Urinary bladder (tissue), 4 donors: ENCODE measurements around the gene IL2. TPM values are rescaled to one million over a fixed set of nuclear protein-coding genes. Genes with fewer than 3 reads are reported as not detected.

Source experiments
- DNase-seq: peaks from one replicate; pipeline ENCODE4 v3.0.0-alpha.2; 2015; ENCODE audit errors: extremely low spot score
- H3K27ac ChIP-seq: one replicate; pipeline ENCODE4 v1.5.1; 2013; ENCODE audit warnings: low read depth, mild to moderate bottlenecking, moderate library complexity
- H3K36me3 ChIP-seq: one replicate; pipeline ENCODE4 v1.6.1; 2013; ENCODE audit warnings: mild to moderate bottlenecking, moderate library complexity; ENCODE audit not compliant: insufficient read depth
- H3K4me1 ChIP-seq: one replicate; pipeline ENCODE4 v1.6.1; 2013; ENCODE audit warnings: mild to moderate bottlenecking, moderate library complexity; ENCODE audit not compliant: insufficient read depth
- H3K4me3 ChIP-seq: one replicate; pipeline ENCODE4 v1.5.1; 2013; ENCODE audit warnings: low read depth, low read length
- WGBS: extraction: QIAGEN DNeasy Blood & Tissue Kit; methylation state at CpG from one replicate; pipeline ENCODE4 v1.1.7; 2013; 5-methylcytosine and 5-hydroxymethylcytosine counted together
- polyA plus RNA-seq: library from polyadenylated mRNA; stranded (reverse); fragments of 200-250 nt; gene quantifications from one replicate; pipeline ENCODE4 v1.2.3, GENCODE V29; 2013
- total RNA-seq: library from RNA; depleted of rRNA; stranded (reverse); fragments of >200 nt; gene quantifications from one replicate; pipeline ENCODE4 v1.2.3, GENCODE V29; 2014
- donor health status: healthy with polysubstance abuse.
- donor health status: healthy.

IL2 gene
- total and polyA plus RNA-seq, 2 donors = not detected

DNA sequence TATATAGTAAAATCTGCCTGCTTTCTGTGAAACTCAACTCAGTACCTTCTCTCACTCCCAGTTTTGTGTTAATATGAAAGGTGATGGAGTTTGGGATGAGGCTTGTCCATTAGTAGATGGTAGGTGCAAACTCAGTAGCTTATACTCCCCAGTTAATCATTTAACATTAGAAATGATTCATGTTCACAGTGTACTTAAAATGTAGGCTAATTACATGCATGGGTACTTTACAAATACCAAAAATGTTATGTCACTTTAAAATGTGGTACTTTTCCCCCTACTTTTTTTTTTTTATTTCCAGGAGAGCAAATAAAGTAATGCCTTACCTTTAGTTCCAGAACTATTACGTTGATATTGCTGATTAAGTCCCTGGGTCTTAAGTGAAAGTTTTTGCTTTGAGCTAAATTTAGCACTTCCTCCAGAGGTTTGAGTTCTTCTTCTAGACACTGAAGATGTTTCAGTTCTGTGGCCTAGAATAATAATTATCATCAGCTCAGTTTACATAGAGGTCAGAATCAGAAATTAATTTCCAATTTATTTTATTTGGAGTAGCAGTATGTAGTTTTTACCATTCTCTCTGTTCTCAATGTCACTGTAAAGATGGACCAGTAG is 3.0 kb downstream of the IL2 start:
- Histone ChIP-seq H3K27ac (no peak overlapping the region), H3K4me3 (no peak overlapping the region), H3K36me3 (no peaks in the 10 kb centered on the region), H3K4me1 (no peaks in the 10 kb centered on the region)
- DNase-seq = no peak
- 34% methylated on average over 1 of the region's 1 CpG for WGBS

DNA sequence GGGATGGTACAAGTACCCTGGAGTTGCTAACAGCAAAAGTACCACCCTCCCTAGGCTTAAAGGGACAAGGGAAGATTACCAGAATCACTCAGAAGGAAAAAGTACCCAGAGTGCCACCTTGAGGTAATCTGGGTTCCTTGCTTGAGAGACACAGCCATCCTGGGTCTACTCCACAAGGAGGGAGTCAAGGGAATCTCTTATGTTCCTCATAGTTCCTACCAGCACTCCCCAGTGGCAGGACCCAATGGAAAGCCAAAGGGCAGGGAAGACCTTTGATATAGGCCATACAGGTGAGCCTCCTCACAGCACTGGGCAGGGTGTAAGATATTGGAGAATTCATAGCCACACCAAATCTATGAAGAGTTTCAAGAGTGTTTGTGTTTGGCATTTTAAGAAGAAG is 5.7 kb downstream of the IL2 start:
- DNase-seq = no peak
- H3K4me1 ChIP-seq = no peaks in the 10 kb centered on the region
- H3K27ac ChIP-seq = no peak overlapping the region
- H3K4me3 ChIP-seq = no peak overlapping the region
- no peaks in the 10 kb centered on the region for H3K36me3 ChIP-seq

DNA sequence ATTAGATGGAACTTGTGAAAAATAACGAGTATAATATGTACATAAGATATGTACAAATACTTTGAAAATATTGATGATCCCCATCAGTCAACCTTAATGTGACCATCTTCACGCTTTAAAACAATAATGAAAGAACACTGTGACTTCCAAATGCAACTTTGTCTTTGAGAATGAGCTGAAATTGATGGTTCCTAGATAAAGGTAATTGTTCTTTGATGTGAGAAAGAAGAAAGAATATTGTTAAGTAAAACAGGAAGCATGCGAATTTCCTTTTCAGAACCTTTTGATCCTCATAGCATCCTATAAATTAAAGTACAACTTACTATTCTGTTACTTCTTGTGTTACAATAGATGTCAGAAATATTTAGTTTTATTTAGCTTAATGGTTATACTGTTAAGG is 22.2 kb downstream of the IL2 start:
- no peaks in the 10 kb centered on the region for H3K36me3 ChIP-seq
- DNase-seq = no peak
- 85% methylated on average over 3 of the region's 3 CpGs for WGBS
- H3K27ac ChIP-seq = no peak overlapping the region
- no peaks in the 10 kb centered on the region for H3K4me1 ChIP-seq
- no peak overlapping the region for H3K4me3 ChIP-seq

DNA sequence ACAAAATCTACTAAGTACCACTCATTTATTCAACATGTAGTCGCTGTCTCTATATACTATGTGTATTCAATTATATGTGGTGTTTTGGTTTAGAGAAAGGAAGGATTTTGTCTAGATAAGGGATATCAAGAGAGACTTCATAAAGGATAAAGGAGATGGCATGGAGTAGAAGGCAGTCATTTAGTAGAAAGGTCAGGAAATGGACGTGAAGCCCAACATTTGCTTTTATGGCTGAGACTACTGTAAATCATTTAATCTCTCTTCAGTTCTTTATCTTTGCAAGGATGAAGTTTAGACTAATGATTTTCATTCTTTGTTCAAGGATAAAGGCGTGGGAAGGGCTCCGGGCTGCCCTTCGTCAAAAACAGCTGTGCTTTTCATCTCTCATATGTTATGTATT is 25.2 kb downstream of the IL2 start:
- no peak overlapping the region for H3K27ac ChIP-seq
- WGBS = 24% methylated on average over 5 of the region's 5 CpGs
- H3K4me3 ChIP-seq = no peak overlapping the region
- no peak for DNase-seq
- no peaks in the 10 kb centered on the region for H3K4me1 ChIP-seq
- no peaks in the 10 kb centered on the region for H3K36me3 ChIP-seq

DNA sequence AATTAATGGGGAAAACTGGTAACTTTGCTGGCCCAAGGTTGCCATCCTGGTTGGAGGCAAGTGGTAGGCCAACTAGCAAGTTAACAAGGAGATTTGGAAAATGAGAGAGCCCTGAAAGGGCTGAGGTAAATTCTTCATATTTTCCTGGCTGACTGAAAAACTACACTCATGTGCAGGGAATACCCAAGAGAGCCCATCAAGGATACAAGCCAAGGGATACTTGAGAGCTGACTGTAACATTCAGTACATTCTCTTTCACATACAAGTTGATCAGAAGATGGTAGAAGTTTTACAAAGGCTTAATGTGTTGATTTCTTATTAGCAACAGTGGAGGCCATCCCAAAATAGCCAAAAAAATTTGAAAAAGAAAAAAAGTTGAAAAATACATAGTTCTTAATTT is 33.3 kb downstream of the IL2 start:
- Histone ChIP-seq H3K4me1 (no peaks in the 10 kb centered on the region), H3K4me3 (no peak overlapping the region), H3K27ac (no peak overlapping the region), H3K36me3 (no peaks in the 10 kb centered on the region)
- DNase-seq = no peak

DNA sequence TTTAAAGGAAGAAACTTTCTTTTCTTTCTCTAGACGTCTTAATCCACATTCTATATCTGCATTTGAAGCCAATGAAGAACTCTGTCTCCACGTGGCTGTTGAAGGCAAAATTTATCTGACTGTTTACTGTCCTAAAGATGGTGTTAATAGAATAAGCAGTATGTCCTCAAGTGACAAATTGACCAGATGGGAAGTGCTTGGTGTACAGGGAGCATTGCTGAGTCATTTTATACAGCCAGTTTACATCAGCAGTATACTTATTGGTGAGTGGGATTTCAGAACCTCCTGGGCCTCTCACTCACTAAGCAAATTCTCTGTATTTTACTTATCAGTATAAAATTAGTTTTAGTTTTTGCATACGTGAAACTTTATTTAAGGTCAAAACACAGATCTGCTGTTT is 44.0 kb downstream of the IL2 start:
- DNase-seq = no peak
- H3K4me1 ChIP-seq = no peaks in the 10 kb centered on the region
- no peak overlapping the region for H3K4me3 ChIP-seq
- H3K36me3 ChIP-seq = no peaks in the 10 kb centered on the region
- no peak overlapping the region for H3K27ac ChIP-seq
- 49% methylated on average over 3 of the region's 3 CpGs for WGBS

DNA sequence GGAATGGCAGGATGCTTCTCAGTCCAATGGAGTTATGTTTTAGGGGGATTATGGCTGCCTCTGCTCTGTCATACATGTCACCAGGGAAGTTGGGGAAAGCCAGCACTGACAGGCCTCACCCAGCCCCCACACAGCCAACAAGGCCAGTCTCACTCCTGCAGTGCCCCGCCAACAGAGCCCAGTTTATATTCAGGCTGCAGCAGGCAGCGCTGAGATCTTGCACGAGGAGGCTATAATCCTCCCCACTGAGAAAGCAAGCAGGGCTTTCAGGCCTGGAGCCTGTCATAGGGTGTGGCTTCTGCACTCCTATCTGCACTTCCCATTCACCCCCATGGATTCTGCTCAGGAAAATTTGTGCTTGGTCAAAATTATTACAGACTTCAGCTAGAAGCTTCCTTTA is 52.7 kb downstream of the IL2 start:
- DNase-seq = no peak
- WGBS = 48% methylated on average over 3 of the region's 3 CpGs

More for the DNA sequence above, 52.7 kb downstream of the IL2 start:
- H3K27ac ChIP-seq = no peak overlapping the region
- H3K36me3 ChIP-seq = no peaks in the 10 kb centered on the region
- H3K4me3 ChIP-seq = no peak overlapping the region
- H3K4me1 ChIP-seq = no peaks in the 10 kb centered on the region

Other genes with a start within 250 kb of the IL2 start
- gene ADAD1, start 77.7 kb downstream of the IL2 start, total RNA-seq = not detected
- gene ADAD1, start 77.7 kb downstream of the IL2 start, polyA plus RNA-seq = not detected
- gene IL21, start 164.3 kb upstream of the IL2 start, total RNA-seq = not detected
- gene IL21, start 164.3 kb upstream of the IL2 start, polyA plus RNA-seq = not detected